Heart left ventricle (tissue), 16 donors: ENCODE measurements around the gene VIPAS39. TPM values are rescaled to one million over a fixed set of nuclear protein-coding genes. Genes with fewer than 3 reads are reported as not detected.

ENCODE experiments used
- ATAC-seq, 4 donors: fragments of 200-7000 bp; cut with Tn5 transposase; one replicate each; pipeline ENCODE4 v1.9.1; 2020 to 2022; ENCODE audit warnings: moderate library complexity in 4 of 4, mild to moderate bottlenecking in 3 of 4, moderate number of reproducible peaks in 1 of 4
- DNase-seq, 5 donors: peaks; one replicate each; pipeline ENCODE4 v3.0.0-alpha.2; 2020
- H3K27ac ChIP-seq, 12 donors: fragments of 200-600 bp; sonication (generic) in 4 of 12; one replicate each; pipeline versions ENCODE4 v1.5.0 to v1.8.0; 2016 to 2022; ENCODE audit warnings: mild to moderate bottlenecking in 2 of 12
- H3K27me3 ChIP-seq, 9 donors: fragments of 200-600 bp; sonication (generic) in 2 of 9; one replicate each; pipeline versions ENCODE4 v1.5.1 to v1.8.0; 2016 to 2022; ENCODE audit warnings: mild to moderate bottlenecking in 3 of 9
- H3K36me3 ChIP-seq, 9 donors: fragments of 200-600 bp; sonication (generic) in 2 of 9; one replicate each; pipeline versions ENCODE4 v1.5.0 to v1.8.0; 2018 to 2022; ENCODE audit warnings: mild to moderate bottlenecking in 2 of 9
- H3K4me1 ChIP-seq, 12 donors: fragments of 200-600 bp; sonication (generic) in 4 of 12; one replicate each; pipeline versions ENCODE4 v1.5.0 to v1.8.0; 2016 to 2022; ENCODE audit warnings: mild to moderate bottlenecking in 3 of 12
- H3K4me3 ChIP-seq, 12 donors: fragments of 200-600 bp; sonication (generic) in 4 of 12; one replicate each; pipeline versions ENCODE4 v1.5.0 to v1.8.0; 2017 to 2022; ENCODE audit warnings: mild to moderate bottlenecking in 9 of 12, moderate library complexity in 4 of 12
- H3K9me3 ChIP-seq, 12 donors: fragments of 200-600 bp; sonication (generic) in 4 of 12; one replicate each; pipeline versions ENCODE4 v1.5.0 to v1.8.0; 2016 to 2022; ENCODE audit warnings: mild to moderate bottlenecking in 1 of 12
- CTCF ChIP-seq, 12 donors: fragments of 200-600 bp; sonication (generic) in 4 of 12; IDR thresholded peaks; one replicate each; pipeline versions ENCODE4 v1.5.0 to v1.8.0; 2018 to 2022; ENCODE audit warnings: antibody characterized with exemption in 12 of 12, mild to moderate bottlenecking in 5 of 12
- POLR2A ChIP-seq, 2 donors: fragments of 450-650 bp; IDR thresholded peaks; one replicate each; pipeline ENCODE4 v1.6.1; 2017; ENCODE audit warnings: antibody characterized with exemption in 2 of 2, mild to moderate bottlenecking in 2 of 2, moderate library complexity in 2 of 2
- WGBS, 4 donors: extraction: QIAGEN DNeasy Blood & Tissue Kit in 2 of 4; methylation state at CpG; one replicate each; pipeline versions ENCODE4 v1.1.5 to v1.1.7; 2013 to 2018; 5-methylcytosine and 5-hydroxymethylcytosine counted together
- intact Hi-C, 10 donors: fragments of 100-400 bp; cut with DNase I; formaldehyde crosslinking; loops; one replicate each; pipeline versions ENCODE4 v1.11.1 to v1.14.2; 2022
- polyA plus RNA-seq, 2 donors: library from polyadenylated mRNA; stranded (reverse); fragments of 200-250 nt; gene quantifications; one replicate each; pipeline ENCODE4 v1.2.3, GENCODE V29; 2013
- total RNA-seq, 9 donors: library from RNA; depleted of rRNA in 2 of 9; stranded (reverse); fragments of >200 nt in 2 of 9; fragmentation: NEBNext Ultra II Directional in 3 of 9; extraction: Animal tissue kit (Norgen Biotek cat#: 25700) in 3 of 9; gene quantifications; one replicate each; pipeline versions ENCODE4 v1.1.0 to v1.2.4, GENCODE V29; 2016 to 2023
- donor health status: ischemic (EF 13 %, LVEDD 7.1; RV severe dilation, severe dysfunction).
- donor health status: healthy with polysubstance abuse.
- donor health status: DM: no; HTN: yes; CAD: no.
- donor health status: DM: no; HTN: no; CAD: no.
- donor health status: ischemic (EF 25% LVEDD 6.9; RV normal size, moderate dysfunction).
- donor health status: ischemic (EF 25% LVEDD 5.7; RV mildly dilated, moderate dysfunction).
- donor health status: healthy.
- donor health status: DM: yes; HTN: yes; CAD: no.
- donor health status: ischemic (EF 35%, LVEDD 5.7; RV mildly dilated, moderate dysfunction).
- donor health status: nonischemic (EF 11% LVEDD 7.7; RV severe dilation, severe dysfunction).
- donor health status: DM: yes; HTN: yes; CAD: no.
- donor health status: PGD.
- donor health status: ischemic (EF 29% LVEDD 5.4; RV normal size, mild dysfunction).
- donor health status: nonischemic (EF 23%, LVEDD 6.1; RV moderate dilation, normal function).

Gene VIPAS39
- total and polyA plus RNA-seq, 11 donors: 6.6 to 18.4 (median 13.8) TPM

- Histone ChIP-seq H3K27me3 (no peaks in the 10 kb centered on the region), H3K27ac (no peak overlapping the region), H3K4me3 (no peak overlapping the region), H3K9me3 (no peaks in the 10 kb centered on the region), H3K4me1 (peaks cover 0 to 16% (median 0%) of the 10 kb centered on the region in 12 donors), H3K36me3 (peaks cover 0 to 99% (median 91%) of the 10 kb centered on the region in 9 donors)
- DNase-seq (no peak), ATAC-seq (no peak)
- intact Hi-C loops: no loop called here
- 99 to 100% (median 99%) methylated on average over 1 of the region's 1 CpG for whole genome bisulfite sequencing, 4 donors
- TF ChIP-seq CTCF (IDR thresholded peaks at IDR 0.05) (no peak), POLR2A (IDR thresholded peaks at IDR 0.05) (no peak)
These were observed 18.8 kb downstream of the VIPAS39 start for GRCh38 chr14:77438596-77438995.

- ATAC-seq (no peak), DNase-seq (no peak)
- H3K9me3 ChIP-seq: no peaks in the 10 kb centered on the region
- no peak overlapping the region for H3K27ac ChIP-seq
- peaks cover 0 to 3% (median 0%) of the 10 kb centered on the region in 12 donors for H3K4me1 ChIP-seq
- 98 to 99% (median 98%) methylated on average over 3 of the region's 3 CpGs for WGBS, 4 donors
- H3K4me3 ChIP-seq: no peak overlapping the region
- TF ChIP-seq CTCF (IDR thresholded peaks at IDR 0.05) (no peak), POLR2A (IDR thresholded peaks at IDR 0.05) (no peak)
- intact Hi-C loops: no loop called here
- H3K27me3 ChIP-seq: no peaks in the 10 kb centered on the region
- H3K36me3 ChIP-seq: peaks cover 0 to 99% (median 90%) of the 10 kb centered on the region in 9 donors
These were observed 21.4 kb downstream of the VIPAS39 start for GRCh38 chr14:77436042-77436441.

- 89 to 100% (median 96%) methylated on average over 3 of the region's 3 CpGs for WGBS, 4 donors
- intact Hi-C loops: no loop called here
- no peaks in the 10 kb centered on the region for H3K27me3 ChIP-seq
- DNase-seq (no peak), ATAC-seq (no peak)
- TF ChIP-seq CTCF (IDR thresholded peaks at IDR 0.05): no peak
- no peak overlapping the region for H3K27ac ChIP-seq
- no peaks in the 10 kb centered on the region for H3K9me3 ChIP-seq
- H3K36me3 ChIP-seq: peaks cover 2 to 100% (median 96%) of the 10 kb centered on the region in 9 donors
- no peaks in the 10 kb centered on the region for H3K4me1 ChIP-seq
- H3K4me3 ChIP-seq: no peak overlapping the region
These were observed 31.0 kb downstream of the VIPAS39 start for GRCh38 chr14:77426396-77426795.

GRCh38 chr14:77424862-77425261, 32.5 kb downstream of the VIPAS39 start:
- Histone ChIP-seq H3K36me3 (peaks cover 2 to 91% (median 81%) of the 10 kb centered on the region in 9 donors), H3K27me3 (no peaks in the 10 kb centered on the region), H3K4me1 (no peaks in the 10 kb centered on the region), H3K9me3 (peaks cover 0 to 13% (median 4%) of the 10 kb centered on the region in 12 donors), H3K4me3 (no peak overlapping the region), H3K27ac (no peak overlapping the region)
- intact Hi-C loops: no loop called here
- no peak for ATAC-seq
- WGBS, 4 donors: 89 to 93% (median 92%) methylated on average over 3 of the region's 3 CpGs
- TF ChIP-seq POLR2A (IDR thresholded peaks at IDR 0.05) (no peak), CTCF (IDR thresholded peaks at IDR 0.05) (no peak)
- no peak for DNase-seq
